Omental fat pad (tissue), 4 donors: ENCODE measurements around the gene PITHD1. TPM values are rescaled to one million over a fixed set of nuclear protein-coding genes. Genes with fewer than 3 reads are reported as not detected.

ENCODE experiments used
- ATAC-seq: fragments of 150-250 bp; one replicate; pipeline ENCODE4 v1.9.1; 2016; ENCODE audit warnings: mild to moderate bottlenecking, moderate library complexity; ENCODE audit not compliant: low FRiP score
- DNase-seq: peaks from one replicate; pipeline ENCODE4 v3.0.0-alpha.2; 2019; ENCODE audit warnings: low spot score
- CTCF ChIP-seq, 3 donors: fragments of 450-650 bp; IDR thresholded peaks; one replicate each; pipeline ENCODE4 v1.5.1; 2016 to 2017; ENCODE audit warnings: antibody characterized with exemption in 3 of 3, mild to moderate bottlenecking in 3 of 3, moderate library complexity in 2 of 3
- total RNA-seq, 4 donors: library from RNA; depleted of rRNA; stranded (reverse); fragments of >200 nt; gene quantifications; one replicate each; pipeline ENCODE4 v1.1.0, GENCODE V29; 2016

Gene PITHD1
- total RNA-seq, 4 donors from 2014 or later: 44.3 to 58.8 (median 51.7) TPM

- ATAC-seq (no peak), DNase-seq (no peak)
- no peak for TF ChIP-seq CTCF (IDR thresholded peaks at IDR 0.05)
Measured at GRCh38 chr1:23806280-23806679, 28.1 kb downstream of the PITHD1 start.

GRCh38 chr1:23807453-23807852 is 29.2 kb downstream of the PITHD1 start:
- ATAC-seq (no peak), DNase-seq (no peak)
- no peak for TF ChIP-seq CTCF (IDR thresholded peaks at IDR 0.05)

GRCh38 chr1:23809751-23810171 is 31.5 kb downstream of the PITHD1 start:
- no peak for TF ChIP-seq CTCF (IDR thresholded peaks at IDR 0.05)
- peak; percentile 52 for ATAC-seq
- no peak for DNase-seq

GRCh38 chr1:23810818-23811540 is 32.8 kb downstream of the PITHD1 start:
- DNase-seq (no peak), ATAC-seq (no peak)
- TF ChIP-seq CTCF (IDR thresholded peaks at IDR 0.05): no peak

- TF ChIP-seq CTCF (IDR thresholded peaks at IDR 0.05): no peak
- no peak for ATAC-seq
- DNase-seq: no peak
Measured at GRCh38 chr1:23814016-23814415, 35.8 kb downstream of the PITHD1 start.

- no peak for TF ChIP-seq CTCF (IDR thresholded peaks at IDR 0.05)
- DNase-seq: no peak
- ATAC-seq: no peak
Measured at GRCh38 chr1:23816361-23816760, 38.1 kb downstream of the PITHD1 start.

- DNase-seq (no peak), ATAC-seq (no peak)
- TF ChIP-seq CTCF (IDR thresholded peaks at IDR 0.05): no peak
Measured at GRCh38 chr1:23816906-23817305, 38.7 kb downstream of the PITHD1 start.
